ENCODE measurements around the gene IFNE. TPM values are rescaled to one million over a fixed set of nuclear protein-coding genes. Genes with fewer than 3 reads are reported as not detected.

The IFNE gene
- total and polyA plus RNA-seq, 9 of the 15 experiments (the other 6 are each of a cell fraction or from before 2014, with no cell fraction given) = not detected

DNA sequence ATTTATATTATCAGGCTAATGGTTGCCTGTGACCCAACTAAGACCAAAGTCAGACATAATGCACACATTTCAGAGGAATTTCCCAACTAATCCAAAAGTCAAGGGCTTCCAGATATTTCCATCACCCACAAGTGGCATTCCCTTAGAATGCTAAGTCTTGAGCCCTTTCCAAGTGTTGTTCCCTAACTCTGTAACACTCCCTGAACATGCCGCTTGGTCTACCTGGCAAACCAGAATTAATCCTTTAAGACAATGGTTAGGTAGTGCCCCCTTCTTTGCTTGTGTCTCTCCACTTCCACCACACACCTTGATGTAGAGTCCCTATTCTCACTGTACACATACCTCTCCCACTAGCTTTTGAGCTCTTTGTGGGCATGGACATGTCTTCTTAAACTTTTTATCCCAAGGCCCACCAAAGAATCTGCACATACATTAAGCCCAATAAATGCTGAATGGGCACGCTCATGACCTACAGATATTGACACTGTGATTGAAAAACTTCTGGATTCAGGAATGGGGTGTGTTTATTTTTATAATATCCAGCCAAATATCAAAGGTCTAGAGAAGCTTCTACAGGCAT is 37.8 kb upstream of the IFNE start:
- in situ Hi-C loops (cut with MboI) = no loop called here
- POLR2A ChIA-PET = no interaction called here
- WGBS (ENCODE audit: insufficient coverage, low coverage, missing lambda C conversion rate) = no CpG with 5 or more reads among the region's 2 CpGs

DNA sequence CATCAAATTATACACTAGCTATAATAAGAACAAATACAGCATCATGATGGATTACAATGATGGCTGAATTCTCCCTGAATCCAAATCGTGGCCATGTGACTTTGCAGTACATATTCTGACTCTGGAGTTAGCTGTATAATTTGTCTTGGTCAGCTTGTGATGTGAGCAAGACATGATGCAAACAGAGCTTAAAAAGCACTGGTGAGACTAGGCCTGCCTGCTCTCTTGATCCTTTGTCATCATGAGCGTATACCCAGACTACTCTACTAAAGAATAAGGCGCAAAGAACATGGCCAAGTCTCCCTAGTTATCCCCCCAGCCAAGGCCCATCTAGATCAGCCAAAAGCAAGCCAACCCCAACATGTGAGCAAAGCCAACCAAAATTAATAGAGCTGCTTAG is 34.7 kb upstream of the IFNE start:
- ChIA-PET CTCF (ENCODE audit: low intra/inter-chr PET ratio) (no interaction called here), POLR2A (no interaction called here)
- TF ChIP-seq CREM (IDR thresholded peaks at IDR 0.05; ENCODE audit: low read depth) (no peak), ZC3H8 (IDR thresholded peaks at IDR 0.05) (no peak), ZC3H11A (IDR thresholded peaks at IDR 0.05; ENCODE audit: low read depth, low read length) (no peak), DMBX1 (CRISPR knock-in tag; IDR thresholded peaks at IDR 0.05; ENCODE audit: borderline replicate concordance) (no peak), CEBPB (tag; IDR thresholded peaks at IDR 0.05) (no peak), MYBL2 (IDR thresholded peaks at IDR 0.05; ENCODE audit: low read depth) (no peak), MYBL2 (CRISPR knock-in tag; IDR thresholded peaks at IDR 0.05; ENCODE audit: borderline replicate concordance) (no peak)
- TF ChIP-seq, protein P1, sequence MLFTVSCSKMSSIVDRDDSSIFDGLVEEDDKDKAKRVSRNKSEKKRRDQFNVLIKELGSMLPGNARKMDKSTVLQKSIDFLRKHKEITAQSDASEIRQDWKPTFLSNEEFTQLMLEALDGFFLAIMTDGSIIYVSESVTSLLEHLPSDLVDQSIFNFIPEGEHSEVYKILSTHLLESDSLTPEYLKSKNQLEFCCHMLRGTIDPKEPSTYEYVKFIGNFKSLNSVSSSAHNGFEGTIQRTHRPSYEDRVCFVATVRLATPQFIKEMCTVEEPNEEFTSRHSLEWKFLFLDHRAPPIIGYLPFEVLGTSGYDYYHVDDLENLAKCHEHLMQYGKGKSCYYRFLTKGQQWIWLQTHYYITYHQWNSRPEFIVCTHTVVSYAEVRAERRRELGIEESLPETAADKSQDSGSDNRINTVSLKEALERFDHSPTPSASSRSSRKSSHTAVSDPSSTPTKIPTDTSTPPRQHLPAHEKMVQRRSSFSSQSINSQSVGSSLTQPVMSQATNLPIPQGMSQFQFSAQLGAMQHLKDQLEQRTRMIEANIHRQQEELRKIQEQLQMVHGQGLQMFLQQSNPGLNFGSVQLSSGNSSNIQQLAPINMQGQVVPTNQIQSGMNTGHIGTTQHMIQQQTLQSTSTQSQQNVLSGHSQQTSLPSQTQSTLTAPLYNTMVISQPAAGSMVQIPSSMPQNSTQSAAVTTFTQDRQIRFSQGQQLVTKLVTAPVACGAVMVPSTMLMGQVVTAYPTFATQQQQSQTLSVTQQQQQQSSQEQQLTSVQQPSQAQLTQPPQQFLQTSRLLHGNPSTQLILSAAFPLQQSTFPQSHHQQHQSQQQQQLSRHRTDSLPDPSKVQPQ (CRISPR knock-in tag; IDR thresholded peaks at IDR 0.05; ENCODE audit: borderline replicate concordance) = no peak
- TF ChIP-seq, protein P2, sequence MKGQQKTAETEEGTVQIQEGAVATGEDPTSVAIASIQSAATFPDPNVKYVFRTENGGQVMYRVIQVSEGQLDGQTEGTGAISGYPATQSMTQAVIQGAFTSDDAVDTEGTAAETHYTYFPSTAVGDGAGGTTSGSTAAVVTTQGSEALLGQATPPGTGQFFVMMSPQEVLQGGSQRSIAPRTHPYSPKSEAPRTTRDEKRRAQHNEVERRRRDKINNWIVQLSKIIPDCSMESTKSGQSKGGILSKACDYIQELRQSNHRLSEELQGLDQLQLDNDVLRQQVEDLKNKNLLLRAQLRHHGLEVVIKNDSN (CRISPR knock-in tag; IDR thresholded peaks at IDR 0.05) = no peak
- TF ChIP-seq, protein P3, sequence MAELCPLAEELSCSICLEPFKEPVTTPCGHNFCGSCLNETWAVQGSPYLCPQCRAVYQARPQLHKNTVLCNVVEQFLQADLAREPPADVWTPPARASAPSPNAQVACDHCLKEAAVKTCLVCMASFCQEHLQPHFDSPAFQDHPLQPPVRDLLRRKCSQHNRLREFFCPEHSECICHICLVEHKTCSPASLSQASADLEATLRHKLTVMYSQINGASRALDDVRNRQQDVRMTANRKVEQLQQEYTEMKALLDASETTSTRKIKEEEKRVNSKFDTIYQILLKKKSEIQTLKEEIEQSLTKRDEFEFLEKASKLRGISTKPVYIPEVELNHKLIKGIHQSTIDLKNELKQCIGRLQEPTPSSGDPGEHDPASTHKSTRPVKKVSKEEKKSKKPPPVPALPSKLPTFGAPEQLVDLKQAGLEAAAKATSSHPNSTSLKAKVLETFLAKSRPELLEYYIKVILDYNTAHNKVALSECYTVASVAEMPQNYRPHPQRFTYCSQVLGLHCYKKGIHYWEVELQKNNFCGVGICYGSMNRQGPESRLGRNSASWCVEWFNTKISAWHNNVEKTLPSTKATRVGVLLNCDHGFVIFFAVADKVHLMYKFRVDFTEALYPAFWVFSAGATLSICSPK (IDR thresholded peaks at IDR 0.05; ENCODE audit: borderline replicate concordance) = no peak
- in situ Hi-C loops (cut with MboI) = no loop called here
- Histone ChIP-seq H3K4me3 (no peak overlapping the region), H3K27ac (ENCODE audit: extremely low read depth, low read depth, low read length) (no peak overlapping the region), H3K79me2 (ENCODE audit: control insufficient read depth, insufficient read depth, low read length) (no peaks in the 10 kb centered on the region), H3K36me3 (ENCODE audit: control insufficient read depth, insufficient read depth, low read length) (no peaks in the 10 kb centered on the region), H2AFZ (ENCODE audit: low read depth, low read length) (no peak overlapping the region), H3K4me1 (replicated peaks in 1 of 2; ENCODE audit: control insufficient read depth in 2 of 2, insufficient read depth in 2 of 2, low read length in 2 of 2) (no peaks in the 10 kb centered on the region), H3K9ac (ENCODE audit: insufficient read depth in 1 of 2, low read depth in 2 of 2, low read length in 2 of 2) (no peak overlapping the region), H3K27me3 (ENCODE audit: control insufficient read depth in 2 of 2, insufficient read depth in 2 of 2, low read length in 2 of 2) (no peaks in the 10 kb centered on the region), H3K9me3 (replicated peaks; ENCODE audit: control insufficient read depth, insufficient read depth, low read depth, low read length) (no peaks in the 10 kb centered on the region), H3K9me1 (ENCODE audit: control insufficient read depth, insufficient read depth, low read length) (no peaks in the 10 kb centered on the region), H4K20me1 (replicated peaks; ENCODE audit: control insufficient read depth, insufficient read depth, low read length) (no peaks in the 10 kb centered on the region), H3K4me2 (ENCODE audit: insufficient read depth, low read length) (no peak overlapping the region)
- DNase-seq (ENCODE audit: extremely low read depth in 1 of 4, low spot score in 3 of 4) = no peak
- intact Hi-C loops (cut with micrococcal nuclease) = no loop called here
- BruUV-seq (replicated peaks) = no TSS peak
- no peak for FAIRE-seq
- no peak for ATAC-seq
- WGBS (ENCODE audit: insufficient coverage, low coverage, missing lambda C conversion rate) = no CpG with 5 or more reads among the region's 3 CpGs

More for the DNA sequence above, 37.8 kb upstream of the IFNE start:
- Histone ChIP-seq H3K27ac (ENCODE audit: extremely low read depth, low read depth, low read length) (no peak overlapping the region), H3K27me3 (ENCODE audit: control insufficient read depth in 2 of 2, insufficient read depth in 2 of 2, low read length in 2 of 2) (no peaks in the 10 kb centered on the region), H3K9me3 (replicated peaks; ENCODE audit: control insufficient read depth, insufficient read depth, low read depth, low read length) (no peaks in the 10 kb centered on the region), H3K4me2 (ENCODE audit: insufficient read depth, low read length) (no peak overlapping the region), H3K79me2 (ENCODE audit: control insufficient read depth, insufficient read depth, low read length) (no peaks in the 10 kb centered on the region), H3K9ac (ENCODE audit: insufficient read depth in 1 of 2, low read depth in 2 of 2, low read length in 2 of 2) (no peak overlapping the region), H3K9me1 (ENCODE audit: control insufficient read depth, insufficient read depth, low read length) (no peaks in the 10 kb centered on the region), H3K4me1 (replicated peaks in 1 of 2; ENCODE audit: control insufficient read depth in 2 of 2, insufficient read depth in 2 of 2, low read length in 2 of 2) (no peaks in the 10 kb centered on the region), H4K20me1 (replicated peaks; ENCODE audit: control insufficient read depth, insufficient read depth, low read length) (no peaks in the 10 kb centered on the region), H2AFZ (ENCODE audit: low read depth, low read length) (no peak overlapping the region), H3K4me3 (no peak overlapping the region), H3K36me3 (ENCODE audit: control insufficient read depth, insufficient read depth, low read length) (no peaks in the 10 kb centered on the region)
- FAIRE-seq (no peak), ATAC-seq (no peak), DNase-seq (ENCODE audit: extremely low read depth in 1 of 4, low spot score in 3 of 4) (no peak)
- TF ChIP-seq ZNF561 (CRISPR knock-in tag; conservative IDR thresholded peaks at IDR 0.05) = no peak
- TF ChIP-seq NR2F6 (CRISPR knock-in tag; IDR thresholded peaks at IDR 0.05) = no peak
- no peak for TF ChIP-seq HMG20B (CRISPR knock-in tag; IDR thresholded peaks at IDR 0.05)
- no peak for TF ChIP-seq ZNF444 (CRISPR knock-in tag; IDR thresholded peaks at IDR 0.05)
- TF ChIP-seq ZNF23 (CRISPR knock-in tag; IDR thresholded peaks at IDR 0.05) = no peak
- intact Hi-C loops (cut with micrococcal nuclease) = no loop called here
- CTCF ChIA-PET (ENCODE audit: low intra/inter-chr PET ratio) = no interaction called here
- no TSS peak for BruUV-seq (replicated peaks)

All from K562 (cell line).